H1 (cell line): ENCODE data around the gene PTCH1. TPM values are rescaled to one million over a fixed set of nuclear protein-coding genes. Genes with fewer than 3 reads are reported as not detected.

Experiments used
- CTCF ChIA-PET: fragments of 300-600 bp; sonication (Branson Sonifier 250); formaldehyde crosslinking; loops from one replicate; lab custom pipeline; 2021; ENCODE audit not compliant: partially characterized antibody; lab: Charles Lee
- POLR2A ChIA-PET: fragments of 300-600 bp; sonication (Branson Sonifier 250); formaldehyde crosslinking; loops from one replicate; lab custom pipeline; 2021; ENCODE audit warnings: inconsistent platforms; ENCODE audit not compliant: partially characterized antibody; lab: Charles Lee
- DNase-seq, 2 experiments: peaks; one replicate each; pipeline versions ENCODE4 v3.0.0 to v3.0.0-alpha.2; 2010 to 2022; ENCODE audit warnings: low spot score in 2 of 2, low read depth in 1 of 2, mixed read lengths in 1 of 2
- FAIRE-seq: peaks from 2 replicates; lab custom pipeline; 2011; peaks lifted over from hg19 to GRCh38; lab: Jason Lieb, UNC
- H2AFZ ChIP-seq: 2 replicates; pipeline ENCODE4 v1.8.1; 2012; ENCODE audit warnings: low read length, inconsistent platforms
- H2AK5ac ChIP-seq: 2 replicates; pipeline ENCODE4 v1.6.1; 2013; ENCODE audit warnings: low read depth, low read length
- H2BK120ac ChIP-seq: replicated peaks from 2 replicates; pipeline ENCODE3; 2013; ENCODE audit warnings: low read depth, low read length, inconsistent platforms
- H2BK12ac ChIP-seq: 2 replicates; pipeline ENCODE4 v1.6.1; 2013; ENCODE audit warnings: low read depth, low read length
- H2BK15ac ChIP-seq: 2 replicates; pipeline ENCODE4 v1.6.1; 2013; ENCODE audit warnings: low read length
- H2BK20ac ChIP-seq: 2 replicates; pipeline ENCODE4 v1.6.1; 2013; ENCODE audit warnings: low read length
- H2BK5ac ChIP-seq: 2 replicates; pipeline ENCODE4 v1.6.1; 2013; ENCODE audit warnings: low read depth, low read length
- H3K14ac ChIP-seq: 2 replicates; pipeline ENCODE4 v1.6.1; 2013; ENCODE audit warnings: inconsistent platforms; ENCODE audit not compliant: insufficient read length
- H3K18ac ChIP-seq: 2 replicates; pipeline ENCODE4 v1.6.1; 2013; ENCODE audit warnings: low read length; ENCODE audit errors: extremely low read depth
- H3K23ac ChIP-seq: 2 replicates; pipeline ENCODE4 v1.6.1; 2013; ENCODE audit warnings: inconsistent platforms; ENCODE audit not compliant: insufficient read length
- H3K23me2 ChIP-seq: 2 replicates; pipeline ENCODE4 v1.6.1; 2013; ENCODE audit warnings: low read depth, low read length
- H3K27ac ChIP-seq: 2 replicates; pipeline ENCODE4 v1.6.1; 2011; ENCODE audit warnings: low read depth, low read length, inconsistent platforms
- H3K27me3 ChIP-seq, 4 experiments: replicated peaks in 1 of 4; 1 replicate in 1 of 4; 2 replicates in 3 of 4; pipeline versions ENCODE4 v1.6.1 to v1.8.1; 2011 to 2013; ENCODE audit warnings: low read length in 3 of 4, mild to moderate bottlenecking in 3 of 4, inconsistent platforms in 2 of 4, mixed read lengths in 2 of 4, moderate library complexity in 1 of 4; ENCODE audit not compliant: control insufficient read depth in 3 of 4, insufficient read depth in 3 of 4; ENCODE audit errors: extremely low read depth in 1 of 4
- H3K36me3 ChIP-seq, 4 experiments: 2 replicates each; pipeline versions ENCODE4 v1.6.1 to v1.8.1; 2011 to 2013; ENCODE audit warnings: mild to moderate bottlenecking in 4 of 4, low read length in 3 of 4, moderate library complexity in 2 of 4, control low read depth in 1 of 4, inconsistent platforms in 1 of 4; ENCODE audit not compliant: insufficient read depth in 4 of 4, control insufficient read depth in 2 of 4
- H3K4ac ChIP-seq: replicated peaks from 2 replicates; pipeline ENCODE3; 2013; ENCODE audit warnings: low read length, low read depth, mixed read lengths, inconsistent platforms; ENCODE audit not compliant: insufficient read length
- H3K4me1 ChIP-seq, 4 experiments: replicated peaks in 1 of 4; 1 replicate in 1 of 4; 2 replicates in 3 of 4; pipeline versions ENCODE4 v1.6.1 to v1.8.1; 2011 to 2013; ENCODE audit warnings: low read length in 3 of 4, inconsistent platforms in 2 of 4, mixed read lengths in 1 of 4; ENCODE audit not compliant: insufficient read depth in 4 of 4, control insufficient read depth in 3 of 4
- H3K4me2 ChIP-seq, 2 experiments: 2 replicates each; pipeline versions ENCODE4 v1.6.1 to v1.8.1; 2011 to 2013; ENCODE audit warnings: low read depth in 2 of 2, low read length in 2 of 2, control low read depth in 1 of 2, inconsistent platforms in 1 of 2, mild to moderate bottlenecking in 1 of 2; ENCODE audit not compliant: insufficient read depth in 1 of 2
- H3K4me3 ChIP-seq, 4 experiments: fragments of 200-600, 300-600 bp in 1 of 4; sonication (generic), shearing (Covaris generic), sonication (Bioruptor Twin) in 1 of 4; 2 replicates each; pipeline versions ENCODE4 v1.5.1 to v1.8.1; 2011 to 2016; ENCODE audit warnings: low read length in 4 of 4, low read depth in 3 of 4, control low read depth in 2 of 4, inconsistent platforms in 2 of 4, mild to moderate bottlenecking in 2 of 4, mixed read lengths in 1 of 4, moderate library complexity in 1 of 4; ENCODE audit not compliant: insufficient read depth in 2 of 4; ENCODE audit errors: extremely low read depth in 1 of 4
- H3K56ac ChIP-seq: replicated peaks from 2 replicates; pipeline ENCODE3; 2013; ENCODE audit warnings: low read depth, mild to moderate bottlenecking, mixed read lengths, low read length, inconsistent platforms; ENCODE audit not compliant: insufficient read length
- H3K79me1 ChIP-seq: 2 replicates; pipeline ENCODE4 v1.6.1; 2013; ENCODE audit warnings: low read depth, low read length, control low read depth
- H3K79me2 ChIP-seq, 2 experiments: 2 replicates each; pipeline versions ENCODE4 v1.6.1 to v1.8.1; 2012 to 2013; ENCODE audit warnings: low read length in 2 of 2, mild to moderate bottlenecking in 2 of 2, inconsistent platforms in 1 of 2; ENCODE audit not compliant: insufficient read depth in 2 of 2, control insufficient read depth in 1 of 2
- H3K9ac ChIP-seq, 4 experiments: replicated peaks in 1 of 4; 1 replicate in 1 of 4; 2 replicates in 3 of 4; pipeline versions ENCODE4 v1.6.1 to v1.8.1; 2011 to 2013; ENCODE audit warnings: low read depth in 3 of 4, low read length in 3 of 4, control low read depth in 2 of 4, mild to moderate bottlenecking in 2 of 4, moderate library complexity in 2 of 4, inconsistent platforms in 1 of 4; ENCODE audit errors: extremely low read depth in 1 of 4
- H3K9me3 ChIP-seq, 2 experiments: 2 replicates each; pipeline versions ENCODE4 v1.6.1 to v1.8.1; 2012 to 2013; ENCODE audit warnings: mild to moderate bottlenecking in 2 of 2, moderate library complexity in 2 of 2, control low read depth in 1 of 2, inconsistent platforms in 1 of 2, low read depth in 1 of 2, low read length in 1 of 2, mixed read lengths in 1 of 2; ENCODE audit not compliant: insufficient read depth in 2 of 2
- H4K20me1 ChIP-seq, 2 experiments: replicated peaks in 1 of 2; 2 replicates each; pipeline versions ENCODE3 to v1.8.1; 2011 to 2013; ENCODE audit warnings: inconsistent platforms in 2 of 2, low read length in 2 of 2, mild to moderate bottlenecking in 1 of 2; ENCODE audit not compliant: insufficient read depth in 2 of 2, control insufficient read depth in 1 of 2
- H4K5ac ChIP-seq: 2 replicates; pipeline ENCODE4 v1.6.1; 2013; ENCODE audit warnings: low read length, low read depth, mixed read lengths, inconsistent platforms; ENCODE audit not compliant: insufficient read length
- H4K8ac ChIP-seq: 2 replicates; pipeline ENCODE4 v1.8.0; 2013; ENCODE audit warnings: mild to moderate bottlenecking, moderate library complexity, low read length, inconsistent platforms; ENCODE audit not compliant: insufficient read depth; ENCODE audit errors: extremely low read depth
- H4K91ac ChIP-seq: replicated peaks from 2 replicates; pipeline ENCODE3; 2013; ENCODE audit warnings: low read length, mixed read lengths, inconsistent platforms; ENCODE audit not compliant: insufficient read length
- BACH1 ChIP-seq: IDR thresholded peaks from 2 replicates; pipeline ENCODE4 v1.6.1; 2012; ENCODE audit warnings: low read length, improper control_type of control experiment
- EZH2 ChIP-seq: fragments of 200-600 bp; sonication (generic); IDR thresholded peaks from 2 replicates; pipeline ENCODE4 v1.7.1; 2012; ENCODE audit warnings: low read depth, mild to moderate bottlenecking, moderate library complexity, low read length, inconsistent platforms; ENCODE audit not compliant: severe bottlenecking
- FOSL1 ChIP-seq: IDR thresholded peaks from 2 replicates; pipeline ENCODE4 v1.6.1; 2011; ENCODE audit warnings: mild to moderate bottlenecking, low read depth, low read length, moderate library complexity; ENCODE audit not compliant: insufficient read depth
- PHF8 ChIP-seq: fragments of 200-600 bp; sonication (generic); conservative IDR thresholded peaks from 2 replicates; pipeline ENCODE4 v1.7.1; 2012; ENCODE audit warnings: low read depth, mild to moderate bottlenecking, inconsistent platforms, low read length, moderate library complexity
- RXRA ChIP-seq: IDR thresholded peaks from 2 replicates; pipeline ENCODE4 v1.6.1; 2011; ENCODE audit warnings: low read depth, mild to moderate bottlenecking, low read length, moderate library complexity; ENCODE audit not compliant: insufficient read depth
- SIN3A ChIP-seq, 2 experiments: IDR thresholded peaks in 1 of 2; conservative IDR thresholded peaks in 1 of 2; 2 replicates each; pipeline ENCODE4 v1.6.1; 2011 to 2012; ENCODE audit warnings: low read length in 2 of 2, improper control_type of control experiment in 1 of 2, low read depth in 1 of 2, mild to moderate bottlenecking in 1 of 2
- SIX5 ChIP-seq: IDR thresholded peaks from 2 replicates; pipeline ENCODE4 v1.6.1; 2011; ENCODE audit warnings: mild to moderate bottlenecking, low read depth, low read length
- SP1 ChIP-seq: IDR thresholded peaks from 2 replicates; pipeline ENCODE4 v1.6.1; 2011; ENCODE audit warnings: low read depth, low read length
- SUZ12 ChIP-seq: fragments of 200-600 bp; sonication (generic); IDR thresholded peaks from 2 replicates; pipeline ENCODE4 v1.6.1; 2012; ENCODE audit warnings: mild to moderate bottlenecking, inconsistent platforms, low read length, moderate library complexity, mixed read lengths
- TEAD4 ChIP-seq: IDR thresholded peaks from 2 replicates; pipeline ENCODE4 v1.6.1; 2012; ENCODE audit warnings: low read depth, low read length, inconsistent platforms, mixed read lengths
- WGBS, 2 experiments: shearing (Covaris generic) in 1 of 2; methylation state at CpG; one replicate each; pipeline versions ENCODE4 v1.1.6 to v1.1.7; 2013 to 2015; ENCODE audit warnings: low lambda C conversion rate in 2 of 2, mixed read lengths in 2 of 2, inconsistent platforms in 1 of 2, low coverage in 1 of 2, missing lambda C conversion rate in 1 of 2; ENCODE audit not compliant: insufficient replicate concordance in 2 of 2, insufficient coverage in 1 of 2, insufficient read length in 1 of 2; ENCODE audit errors: extremely low coverage in 1 of 2, missing lambda C conversion rate in 1 of 2; 5-methylcytosine and 5-hydroxymethylcytosine counted together
- polyA plus RNA-seq, 7 experiments: library from polyadenylated mRNA; depleted of rRNA in 3 of 7; stranded (reverse) in 5 of 7; unstranded in 2 of 7; fragments of >200 nt in 5 of 7; fragments of 200-250 nt in 2 of 7; gene quantifications; 1 replicate in 5 of 7; 2 replicates in 1 of 7; 4 replicates in 1 of 7; pipeline versions ENCODE4 v1.2.1 to v1.2.3, GENCODE V29; 2011 to 2013; ENCODE audit warnings: missing spikeins in 2 of 7, mixed read lengths in 2 of 7
- total RNA-seq: library from RNA; stranded (reverse); fragmentation: NEBNext Ultra II Directional; extraction: Animal tissue kit (Norgen Biotek cat#: 25700); gene quantifications from 2 replicates; pipeline ENCODE4 v1.2.1, GENCODE V29; 2021
- TF ChIP-seq, protein P1 (sequence below): IDR thresholded peaks from 2 replicates; pipeline ENCODE4 v1.6.1; 2012; ENCODE audit warnings: inconsistent platforms

Gene PTCH1
- total and polyA plus RNA-seq, 2 of the 8 experiments (the other 6 are each of a cell fraction or from before 2014, with no cell fraction given) = 6.4 to 34.1 TPM

GRCh38 chr9:95433096-95433819 lies 83.5 kb downstream of the PTCH1 start:
- peaks cover 0 to 5% of the 10 kb centered on the region in 2 experiments; a peak in 1 of 4 replicates for H3K9me3 ChIP-seq
- WGBS, 2 experiments = 87% methylated on average over 5 of the region's 8 CpGs; no CpG with 5 or more reads in 1 of the 2 experiments
- FAIRE-seq = no peak
- no peaks in the 10 kb centered on the region for H3K79me1 ChIP-seq
- H2BK120ac ChIP-seq = no peak overlapping the region
- no peak overlapping the region for H4K8ac ChIP-seq
- H2BK12ac ChIP-seq = no peak overlapping the region
- H3K4ac ChIP-seq = no peak overlapping the region
- H3K27ac ChIP-seq = no peak overlapping the region
- ChIA-PET CTCF (interaction anchor here (1.0 to 2.2 kb wide), 3 partner anchors 19 to 167 kb away, joined by 4 to 5 read pairs (median 5); no protein-coding TSS in a partner anchor), POLR2A (no interaction called here)
- H3K4me1 ChIP-seq = peaks cover 0 to 4% (median 1%) of the 10 kb centered on the region in 4 experiments; a peak in 5 of 7 replicates
- 0 out of 2 replicates have a peak overlapping the region, but pooled peaks have one; percentile 21 for H2BK15ac ChIP-seq
- no peak overlapping the region for H3K23ac ChIP-seq
- H2BK5ac ChIP-seq = no peak overlapping the region
- H3K18ac ChIP-seq = no peak overlapping the region
- no peak overlapping the region for H2AK5ac ChIP-seq
- no peak overlapping the region for H4K5ac ChIP-seq
- H3K56ac ChIP-seq = no peak overlapping the region
- no peaks in the 10 kb centered on the region for H3K36me3 ChIP-seq
- no peak overlapping the region for H2BK20ac ChIP-seq
- no peak for DNase-seq
- no peak overlapping the region for H3K9ac ChIP-seq
- no peaks in the 10 kb centered on the region for H3K79me2 ChIP-seq
- H2AFZ ChIP-seq = no peak overlapping the region
- no peak overlapping the region for H3K4me2 ChIP-seq
- no peaks in the 10 kb centered on the region for H3K27me3 ChIP-seq
- no peak overlapping the region for H4K91ac ChIP-seq
- no peaks in the 10 kb centered on the region; the same call in 1 of the 2 replicates for H3K23me2 ChIP-seq
- no peak overlapping the region for H3K14ac ChIP-seq
- H3K4me3 ChIP-seq = no peak overlapping the region
- H4K20me1 ChIP-seq = no peaks in the 10 kb centered on the region
- TF ChIP-seq SIX5 = no peak
- TF ChIP-seq PHF8 = no peak
- TF ChIP-seq SIN3A (conservative IDR thresholded peaks at IDR 0.05 in 1 of 2, IDR thresholded peaks at IDR 0.05 in 1 of 2; ENCODE audit: low read depth in 1 of 2, low read length in 2 of 2) = no peak
- TF ChIP-seq SUZ12 = no peak
- TF ChIP-seq FOSL1 = no peak
- no peak for TF ChIP-seq RXRA
- TF ChIP-seq SP1 = no peak
- TF ChIP-seq, protein P1, sequence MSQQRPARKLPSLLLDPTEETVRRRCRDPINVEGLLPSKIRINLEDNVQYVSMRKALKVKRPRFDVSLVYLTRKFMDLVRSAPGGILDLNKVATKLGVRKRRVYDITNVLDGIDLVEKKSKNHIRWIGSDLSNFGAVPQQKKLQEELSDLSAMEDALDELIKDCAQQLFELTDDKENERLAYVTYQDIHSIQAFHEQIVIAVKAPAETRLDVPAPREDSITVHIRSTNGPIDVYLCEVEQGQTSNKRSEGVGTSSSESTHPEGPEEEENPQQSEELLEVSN = no peak
- TF ChIP-seq BACH1 = no peak
- TF ChIP-seq EZH2 = no peak
- TF ChIP-seq TEAD4 = no peak
